Fibroblast of upper back skin (primary cell): Measurements from ENCODE around the gene SH2D3C.

Experiments
- DNase-seq: peaks from one replicate; pipeline ENCODE4 v3.0.0-alpha.2; 2013

SH2D3C gene

DNA sequence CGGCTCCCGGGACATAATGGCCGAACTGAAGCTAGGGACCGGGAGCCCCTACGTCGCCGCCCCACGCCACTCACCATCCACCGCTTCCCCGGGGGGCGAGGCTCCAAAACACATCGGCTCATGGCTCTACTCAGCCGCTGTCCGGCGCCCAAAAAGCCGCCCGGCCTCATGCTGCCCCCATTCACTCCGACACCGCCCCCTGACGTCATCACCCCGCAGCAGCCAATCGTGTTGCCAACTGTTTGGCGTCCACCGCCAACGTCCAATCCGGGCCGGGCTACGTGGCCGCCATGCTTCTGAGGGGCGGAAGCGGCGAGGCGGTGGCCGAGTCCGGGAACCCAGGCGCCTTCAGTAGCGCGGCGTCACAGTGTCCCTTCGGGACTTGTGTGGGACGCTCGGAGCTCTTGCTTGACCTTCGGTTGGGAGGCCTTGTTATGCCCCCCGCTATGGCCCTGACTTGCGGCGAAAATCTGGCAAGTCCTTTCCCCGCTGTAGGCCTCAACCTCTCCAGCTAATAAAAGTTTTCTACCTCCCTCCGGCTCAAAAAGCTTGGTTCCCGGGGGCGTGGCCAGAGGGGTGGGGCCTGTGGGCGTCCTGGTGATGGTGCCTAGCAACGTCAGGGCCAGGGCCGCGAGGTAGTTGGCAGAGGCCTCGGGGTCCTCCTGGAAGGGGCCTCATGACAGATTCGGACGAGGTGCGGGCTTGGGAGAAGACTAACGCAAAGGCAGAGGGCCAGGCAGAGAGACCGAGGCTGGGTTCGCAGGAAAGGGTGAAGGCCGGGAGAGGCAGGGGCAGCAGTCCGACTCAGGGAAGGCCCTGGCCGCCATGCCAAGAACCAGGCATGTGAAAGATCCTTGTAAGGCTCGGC lies 62.8 kb downstream of the SH2D3C start, which contains the start of the genes PTRH1 and TTC16:
PTRH1 (minus strand) TSS at position 194 of the 868 bp plus-strand sequence; CDS start at position 170, 24 bp downstream.
TTC16 (plus strand) TSS at position 610 of the 868 bp plus-strand sequence; CDS start at position 677, 67 bp downstream.
- peak; percentile 94 for DNase-seq

DNA sequence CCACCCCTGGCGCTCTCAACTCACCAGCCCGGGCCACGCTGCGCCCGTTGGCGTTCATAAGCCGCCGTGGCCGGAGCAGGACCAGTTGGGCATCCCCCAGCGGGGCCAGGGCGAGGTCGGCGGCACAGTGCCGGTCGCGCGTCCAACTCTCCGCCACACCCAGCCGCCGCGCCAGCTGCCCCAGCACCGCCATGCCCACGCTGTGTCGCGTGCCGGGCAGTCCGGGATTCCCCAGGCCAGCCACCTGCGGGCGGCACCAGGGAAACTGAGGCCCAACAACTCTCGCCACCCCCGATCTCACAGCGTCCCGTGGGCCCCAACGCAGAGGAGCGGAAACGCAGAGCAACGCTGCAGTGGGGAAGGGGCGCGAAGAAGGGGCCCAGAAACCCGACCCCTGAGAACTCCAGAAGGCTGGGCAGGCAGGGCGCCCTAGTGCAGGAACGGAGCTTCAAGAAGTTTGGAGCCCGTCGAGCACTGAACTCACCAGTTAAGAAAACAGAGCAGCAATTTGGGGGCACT lies 63.5 kb downstream of the SH2D3C start:
- DNase-seq = no peak

DNA sequence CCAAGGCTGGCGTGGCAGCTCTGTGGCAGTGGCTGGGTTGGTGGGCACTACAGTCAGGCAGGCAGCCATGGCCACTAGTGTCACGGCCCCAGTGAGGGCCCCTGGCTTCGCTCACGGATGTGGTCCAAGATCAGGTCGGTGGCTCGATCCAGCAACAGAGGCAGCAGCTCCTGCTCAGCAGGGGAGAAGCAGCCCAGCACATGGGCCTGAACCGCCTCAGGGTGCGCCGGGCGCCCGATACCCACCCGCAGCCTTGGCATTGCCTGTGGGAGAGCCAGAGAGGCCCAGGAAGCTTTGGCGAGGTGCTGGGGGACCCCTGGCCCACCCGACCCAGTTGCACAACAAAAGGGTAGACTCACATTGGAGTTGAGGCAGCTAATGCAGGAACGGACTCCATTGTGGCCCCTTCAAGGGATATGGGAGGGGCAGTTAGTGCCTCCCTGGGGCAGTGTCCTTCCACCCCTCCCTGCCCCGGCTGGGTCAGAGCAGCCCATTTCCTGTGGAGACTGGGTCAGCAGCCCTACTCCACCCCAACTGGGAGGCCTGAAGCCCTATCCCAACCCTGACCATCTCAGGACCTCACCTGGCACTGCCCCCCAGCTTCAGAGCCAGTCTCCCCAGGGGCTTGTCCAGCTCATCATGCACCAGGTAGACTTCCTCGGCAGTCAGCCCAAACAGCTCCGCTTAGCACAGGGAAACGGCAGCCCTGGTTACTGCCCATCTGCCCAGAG lies 64.3 kb downstream of the SH2D3C start:
- no peak for DNase-seq

GRCh38 chr9:127712867-127713266 lies 65.6 kb downstream of the SH2D3C start:
- DNase-seq = no peak

GRCh38 chr9:127712371-127712770 lies 66.1 kb downstream of the SH2D3C start:
- DNase-seq = no peak

DNA sequence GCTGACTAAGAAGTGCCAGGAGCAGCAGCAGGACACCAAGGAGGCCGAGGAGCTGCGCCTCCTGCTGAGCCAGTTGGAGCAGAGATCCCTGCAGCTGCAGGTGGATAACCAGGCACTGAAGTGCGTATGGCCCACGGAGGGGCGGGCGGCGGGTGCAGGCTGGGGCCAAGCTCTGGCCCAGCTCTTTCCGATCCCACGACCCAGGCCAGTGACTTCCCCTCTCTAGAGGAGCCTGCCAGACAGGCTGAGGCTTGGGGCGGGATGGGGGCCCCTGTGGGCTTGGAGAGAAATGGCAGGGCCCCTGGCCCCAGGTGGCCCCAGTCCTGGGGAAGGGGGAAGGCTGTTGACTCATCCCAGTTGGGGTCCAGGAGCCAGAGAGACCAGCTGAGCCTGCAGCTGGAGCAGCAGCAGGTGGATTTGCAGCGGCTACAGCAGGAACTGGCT lies 66.6 kb downstream of the SH2D3C start:
- DNase-seq = no peak

GRCh38 chr9:127711226-127711701 lies 67.2 kb downstream of the SH2D3C start:
- DNase-seq = no peak

- DNase-seq = no peak
Observed at GRCh38 chr9:127710204-127710783, 68.2 kb downstream of the SH2D3C start.

DNA sequence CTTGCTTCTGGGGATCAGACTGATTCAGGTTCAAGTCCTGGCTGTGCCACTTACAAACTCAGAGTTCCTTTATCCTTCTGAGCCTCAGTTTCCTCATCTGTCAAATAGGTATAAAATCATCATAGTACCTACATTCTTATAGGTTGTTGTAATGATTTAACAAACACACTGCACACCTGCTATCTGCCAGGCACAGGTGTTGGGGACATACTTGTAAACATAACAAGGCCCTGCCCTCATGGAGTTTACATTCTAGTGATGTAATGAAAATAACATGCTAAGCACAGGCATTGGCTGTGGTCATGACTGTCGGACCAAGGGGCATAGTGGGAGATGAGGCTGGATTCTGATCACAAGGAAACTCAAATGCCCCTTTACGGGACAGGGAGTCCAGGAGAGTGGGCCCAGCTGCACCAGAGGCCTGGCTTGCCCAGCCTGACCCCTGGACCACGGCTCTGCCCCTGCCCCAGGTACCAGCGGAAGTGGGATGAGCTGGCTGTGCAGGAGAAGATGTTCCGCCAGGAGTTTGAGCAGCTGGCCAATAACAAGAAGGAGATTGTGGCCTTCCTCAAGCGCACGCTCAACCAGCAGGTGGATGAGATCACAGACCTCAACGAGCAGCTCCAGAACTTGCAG lies 69.4 kb downstream of the SH2D3C start:
- DNase-seq = no peak

- no peak for DNase-seq
Observed at GRCh38 chr9:127707766-127708165, 70.7 kb downstream of the SH2D3C start.

DNA sequence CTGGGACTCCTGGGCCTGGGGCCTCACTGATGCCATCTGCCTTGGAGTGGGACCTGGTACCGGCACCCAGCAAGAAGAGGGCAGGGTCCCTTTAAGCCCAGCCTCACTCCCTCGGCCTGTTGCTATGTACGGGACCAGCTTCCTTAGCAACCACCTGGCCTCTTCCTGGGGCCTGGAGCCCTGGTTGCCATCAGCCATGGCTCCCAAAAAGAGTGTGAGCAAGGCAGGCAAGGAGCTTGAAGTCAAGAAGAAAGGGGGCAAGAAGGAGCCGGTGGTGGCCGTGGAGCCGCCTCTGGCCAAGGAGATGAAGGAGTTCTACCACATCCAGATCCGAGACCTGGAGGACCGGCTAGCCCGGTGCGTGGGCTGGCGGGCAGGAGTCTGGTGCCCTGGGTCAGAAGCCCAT lies 71.6 kb downstream of the SH2D3C start, which contains the start of gene CFAP157:
CFAP157 (plus strand) TSS at position 153 of the 406 bp plus-strand sequence; CDS start at position 197, 44 bp downstream.
- DNase-seq = no peak

DNA sequence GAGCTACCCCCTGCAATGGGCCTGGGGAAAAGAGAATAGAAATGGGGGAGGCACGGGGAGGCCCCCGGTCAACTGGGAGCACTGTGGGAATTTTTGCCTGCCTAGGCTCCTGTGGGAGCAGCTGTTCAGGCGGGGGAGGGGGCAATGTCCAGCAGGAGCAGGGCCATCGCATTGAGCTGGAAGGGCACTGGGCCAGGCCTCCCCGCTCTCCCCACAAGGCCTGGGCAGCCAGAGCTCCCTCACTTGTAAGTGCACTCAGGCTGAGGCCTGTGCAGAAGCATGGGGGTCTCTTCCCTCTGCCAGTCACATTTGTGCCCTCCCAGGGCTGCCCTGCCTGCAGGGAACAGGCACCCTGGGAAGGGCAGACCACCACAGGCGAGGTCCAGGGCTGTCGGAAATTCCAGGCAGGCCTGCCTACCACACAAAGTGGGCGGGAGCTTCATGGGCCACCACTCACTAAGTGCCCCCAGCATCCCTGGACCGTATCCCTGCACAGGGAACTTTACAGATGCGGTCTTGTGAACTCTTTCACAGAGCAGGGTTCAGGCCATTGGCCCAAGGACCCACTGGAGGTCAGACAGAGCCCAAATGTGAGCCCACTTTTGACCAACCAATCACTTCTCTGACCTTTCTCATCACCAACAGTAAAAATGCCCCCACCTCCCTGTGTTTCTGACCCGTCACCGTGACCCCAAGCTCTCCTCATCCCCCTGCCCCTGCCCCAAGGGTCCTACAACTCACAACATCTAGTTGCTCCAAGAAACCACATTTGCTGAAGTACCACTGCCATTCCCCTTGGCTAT lies 72.7 kb downstream of the SH2D3C start:
- no peak for DNase-seq

DNA sequence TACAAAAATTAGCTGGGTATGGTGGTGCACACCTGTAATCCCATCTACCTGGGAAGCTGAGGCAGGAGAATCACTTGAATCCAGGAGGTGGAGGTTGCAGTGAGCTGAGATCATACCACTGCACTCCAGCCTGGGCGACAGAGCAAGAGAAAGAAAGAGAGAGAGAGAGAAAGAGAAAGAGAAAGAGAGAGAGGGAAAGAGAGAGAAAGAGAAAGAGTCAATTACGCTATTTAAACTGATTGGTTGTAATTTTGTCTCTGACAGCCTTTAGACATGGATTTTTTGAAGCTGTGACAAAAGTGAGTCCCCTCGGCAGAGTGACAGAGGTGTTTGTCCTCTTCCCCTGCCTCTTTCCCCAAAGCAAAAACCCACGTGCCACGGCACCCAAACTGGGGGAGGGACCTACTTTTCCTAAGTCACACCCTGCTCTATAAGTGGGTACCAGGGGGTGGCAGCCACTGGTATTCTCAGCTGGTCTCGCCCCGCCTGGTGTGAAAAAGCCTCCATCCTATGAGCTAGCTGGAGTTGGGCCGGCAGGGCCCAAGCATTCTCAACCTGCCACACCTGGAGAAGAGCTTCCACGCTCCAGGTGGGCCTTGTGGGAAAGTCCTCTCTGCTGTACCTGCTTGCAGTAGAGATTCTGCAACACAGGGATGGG lies 75.0 kb downstream of the SH2D3C start:
- no peak for DNase-seq

GRCh38 chr9:127700594-127701255 lies 77.7 kb downstream of the SH2D3C start:
- no peak for DNase-seq

- no peak for DNase-seq
Observed at GRCh38 chr9:127700140-127700539, 78.3 kb downstream of the SH2D3C start.

DNA sequence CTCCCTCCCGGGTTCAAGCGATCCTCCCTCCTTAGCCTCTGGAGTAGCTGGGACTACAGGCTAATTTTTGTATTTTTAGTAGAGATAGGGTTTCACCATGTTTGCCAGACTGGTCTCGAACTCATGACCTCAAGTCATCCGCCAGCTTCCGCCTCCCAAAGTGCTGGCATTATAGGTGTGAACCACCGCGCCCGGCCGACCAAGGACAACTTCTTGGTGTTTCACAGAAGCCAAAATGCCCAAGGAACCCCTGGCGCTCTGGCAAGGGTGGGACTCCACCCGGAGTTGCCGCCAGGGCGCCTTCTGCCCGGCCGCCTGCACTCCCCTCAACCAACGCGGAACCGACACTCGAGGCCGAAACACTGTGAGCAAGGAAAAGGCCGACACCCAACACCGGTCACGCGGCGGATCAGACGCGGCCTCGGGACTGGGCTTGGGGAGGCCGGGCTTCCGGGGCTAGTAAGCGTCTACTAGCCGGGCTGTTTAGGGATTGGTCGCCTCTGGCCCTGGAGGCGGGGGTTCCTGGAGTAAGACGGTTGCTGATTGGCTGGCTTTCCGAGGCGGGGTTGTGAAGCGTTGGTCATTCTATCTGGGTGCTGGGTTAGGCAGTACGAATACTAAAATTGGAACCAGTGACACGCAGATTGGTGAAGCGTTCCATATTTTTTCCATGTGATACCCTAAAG lies 79.3 kb downstream of the SH2D3C start:
- DNase-seq = peak; percentile 97

GRCh38 chr9:127698386-127698785 lies 80.1 kb downstream of the SH2D3C start:
- no peak for DNase-seq

DNA sequence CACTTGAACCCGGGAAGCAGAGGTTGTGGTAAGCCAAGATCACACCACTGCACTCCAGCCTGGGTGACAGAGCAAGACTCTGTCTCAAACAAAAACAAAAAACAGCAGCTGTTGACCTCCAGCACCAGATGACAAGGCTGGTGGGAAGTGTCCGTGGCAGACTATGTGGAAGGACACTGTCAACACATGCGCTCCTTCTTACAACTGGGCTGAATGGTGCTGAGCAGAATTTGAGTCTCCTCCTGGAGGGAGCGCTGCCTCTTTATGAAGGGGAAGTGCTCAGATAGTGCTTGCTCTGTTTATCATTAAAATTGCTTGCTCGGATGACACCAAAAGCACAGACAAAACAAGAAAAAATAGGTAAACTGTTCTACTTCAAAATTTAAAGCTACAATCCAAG lies 80.9 kb downstream of the SH2D3C start:
- DNase-seq = no peak

DNA sequence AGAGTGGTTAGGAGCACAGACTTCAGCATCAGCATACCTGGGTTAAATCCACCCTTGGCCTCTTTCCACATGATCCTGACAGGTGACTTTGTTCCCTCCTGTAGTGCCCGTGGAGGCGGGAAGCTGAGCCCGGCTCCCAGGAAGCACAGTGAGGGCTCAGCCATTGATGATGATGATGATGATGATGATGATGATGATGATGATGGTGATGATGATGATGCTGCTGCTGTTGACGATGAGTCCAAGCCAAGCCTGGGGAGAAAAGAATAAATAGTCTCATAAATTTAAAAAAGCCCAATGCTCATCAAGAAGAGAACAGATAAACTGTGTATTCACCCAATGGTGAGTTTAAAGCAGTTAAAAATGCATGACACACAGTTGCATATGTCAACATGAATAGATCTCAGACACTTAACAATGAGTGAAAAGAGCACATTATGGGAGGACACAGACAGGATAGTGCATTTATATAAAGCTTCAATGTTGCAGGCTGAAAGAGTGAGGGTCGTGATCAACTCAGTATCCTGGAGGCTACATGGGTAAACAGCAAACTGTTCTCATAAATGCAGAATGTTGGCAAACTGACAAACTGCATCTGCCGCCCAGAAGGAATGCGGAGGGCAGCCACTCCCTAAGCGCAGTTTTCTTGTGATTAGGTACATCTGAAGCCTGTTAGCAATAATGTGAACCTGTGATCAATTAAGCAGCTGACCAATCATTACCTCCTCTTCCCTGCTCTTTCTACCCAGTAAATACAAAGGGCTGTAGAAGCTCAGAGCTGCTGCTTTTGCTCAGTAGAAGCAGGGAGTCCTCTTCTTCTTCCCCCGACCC lies 83.4 kb downstream of the SH2D3C start:
- peak; percentile 68 for DNase-seq
